ENCODE data around the gene PRKCB.

PRKCB gene

GRCh38 chr16:23974223-23974622 is 138.4 kb downstream of the PRKCB start:
- Histone ChIP-seq H3K4me3 (replicated peaks; ENCODE audit: insufficient read depth, low read length) (no peak overlapping the region), H3K27me3 (ENCODE audit: insufficient read depth, poor library complexity, severe bottlenecking) (no peaks in the 10 kb centered on the region), H3K27ac (replicated peaks) (no peak overlapping the region)
- TF ChIP-seq, protein P1, sequence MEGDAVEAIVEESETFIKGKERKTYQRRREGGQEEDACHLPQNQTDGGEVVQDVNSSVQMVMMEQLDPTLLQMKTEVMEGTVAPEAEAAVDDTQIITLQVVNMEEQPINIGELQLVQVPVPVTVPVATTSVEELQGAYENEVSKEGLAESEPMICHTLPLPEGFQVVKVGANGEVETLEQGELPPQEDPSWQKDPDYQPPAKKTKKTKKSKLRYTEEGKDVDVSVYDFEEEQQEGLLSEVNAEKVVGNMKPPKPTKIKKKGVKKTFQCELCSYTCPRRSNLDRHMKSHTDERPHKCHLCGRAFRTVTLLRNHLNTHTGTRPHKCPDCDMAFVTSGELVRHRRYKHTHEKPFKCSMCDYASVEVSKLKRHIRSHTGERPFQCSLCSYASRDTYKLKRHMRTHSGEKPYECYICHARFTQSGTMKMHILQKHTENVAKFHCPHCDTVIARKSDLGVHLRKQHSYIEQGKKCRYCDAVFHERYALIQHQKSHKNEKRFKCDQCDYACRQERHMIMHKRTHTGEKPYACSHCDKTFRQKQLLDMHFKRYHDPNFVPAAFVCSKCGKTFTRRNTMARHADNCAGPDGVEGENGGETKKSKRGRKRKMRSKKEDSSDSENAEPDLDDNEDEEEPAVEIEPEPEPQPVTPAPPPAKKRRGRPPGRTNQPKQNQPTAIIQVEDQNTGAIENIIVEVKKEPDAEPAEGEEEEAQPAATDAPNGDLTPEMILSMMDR (IDR thresholded peaks at IDR 0.05; ENCODE audit: insufficient read depth, low read length) = no peak
- peak; percentile 93 for TF ChIP-seq REST (IDR thresholded peaks at IDR 0.05; ENCODE audit: insufficient replicate concordance, low read depth)
- no peak for DNase-seq (ENCODE audit: low read depth in 1 of 2, low spot score in 1 of 2)

DNA sequence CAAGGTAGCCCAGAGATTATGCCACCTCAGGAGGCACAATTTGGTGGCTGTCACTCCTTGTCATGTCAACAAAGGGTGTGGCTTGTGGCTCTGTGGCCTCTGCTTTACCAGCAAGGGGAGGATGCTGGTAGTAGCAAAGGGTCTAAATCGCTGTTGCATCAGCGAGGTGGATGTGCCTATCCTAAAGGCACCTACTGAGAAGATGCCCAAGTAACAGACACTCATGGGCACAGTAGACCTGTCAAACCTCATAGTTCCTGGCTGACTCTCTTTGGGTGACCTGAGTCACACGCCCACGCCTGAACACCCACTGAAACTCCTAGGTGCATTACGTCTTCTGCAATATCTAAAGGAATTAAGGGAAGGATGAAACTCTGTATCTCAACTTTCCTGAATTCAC is 139.5 kb downstream of the PRKCB start:
- Histone ChIP-seq H3K4me3 (replicated peaks; ENCODE audit: insufficient read depth, low read length) (no peak overlapping the region), H3K27me3 (ENCODE audit: insufficient read depth, poor library complexity, severe bottlenecking) (no peaks in the 10 kb centered on the region), H3K27ac (replicated peaks) (no peak overlapping the region)
- no peak for TF ChIP-seq SPI1 (IDR thresholded peaks at IDR 0.05; ENCODE audit: borderline replicate concordance, low read depth)
- TF ChIP-seq, protein P1 (IDR thresholded peaks at IDR 0.05; ENCODE audit: insufficient read depth, low read length) = no peak
- TF ChIP-seq GABPA (IDR thresholded peaks at IDR 0.05; ENCODE audit: low read depth) = no peak
- TF ChIP-seq REST (IDR thresholded peaks at IDR 0.05; ENCODE audit: insufficient replicate concordance, low read depth) = no peak
- TF ChIP-seq POLR2AphosphoS5 (IDR thresholded peaks at IDR 0.05; ENCODE audit: low read depth) = no peak
- no peak for DNase-seq (ENCODE audit: low read depth in 1 of 2, low spot score in 1 of 2)

DNA sequence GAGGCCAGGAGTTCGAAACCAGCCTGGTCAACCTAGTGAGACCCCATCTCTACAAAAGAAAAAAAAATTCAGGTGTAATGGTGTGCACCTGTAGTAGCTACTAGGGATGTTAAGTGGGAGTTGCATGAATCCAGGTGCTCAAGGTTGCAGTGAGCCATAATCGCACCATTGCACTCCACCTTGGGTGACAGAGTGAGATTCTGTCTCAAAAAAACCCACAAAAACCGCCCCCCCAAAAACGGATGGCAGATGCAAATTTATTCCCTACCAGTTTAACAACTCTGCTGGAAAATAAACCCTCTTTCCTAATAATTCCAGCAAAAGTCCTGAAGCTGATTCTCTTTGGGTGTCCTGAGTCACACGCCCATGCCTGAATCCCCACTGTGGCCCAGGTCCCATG is 140.3 kb downstream of the PRKCB start:
- no peak for TF ChIP-seq REST (IDR thresholded peaks at IDR 0.05; ENCODE audit: insufficient replicate concordance, low read depth)
- H3K27me3 ChIP-seq (ENCODE audit: insufficient read depth, poor library complexity, severe bottlenecking) = no peaks in the 10 kb centered on the region
- no peak for DNase-seq (ENCODE audit: low read depth in 1 of 2, low spot score in 1 of 2)
- no peak overlapping the region for H3K4me3 ChIP-seq (replicated peaks; ENCODE audit: insufficient read depth, low read length)
- H3K27ac ChIP-seq (replicated peaks) = no peak overlapping the region

GRCh38 chr16:23976524-23976923 is 140.7 kb downstream of the PRKCB start:
- no peaks in the 10 kb centered on the region for H3K27me3 ChIP-seq (ENCODE audit: insufficient read depth, poor library complexity, severe bottlenecking)
- no peak overlapping the region for H3K27ac ChIP-seq (replicated peaks)
- H3K4me3 ChIP-seq (replicated peaks; ENCODE audit: insufficient read depth, low read length) = no peak overlapping the region
- TF ChIP-seq SPI1 (IDR thresholded peaks at IDR 0.05; ENCODE audit: borderline replicate concordance, low read depth) = no peak
- TF ChIP-seq REST (IDR thresholded peaks at IDR 0.05; ENCODE audit: insufficient replicate concordance, low read depth) = no peak
- no peak for TF ChIP-seq GABPA (IDR thresholded peaks at IDR 0.05; ENCODE audit: low read depth)
- TF ChIP-seq, protein P1 (IDR thresholded peaks at IDR 0.05; ENCODE audit: insufficient read depth, low read length) = no peak
- no peak for TF ChIP-seq POLR2AphosphoS5 (IDR thresholded peaks at IDR 0.05; ENCODE audit: low read depth)
- no peak for DNase-seq (ENCODE audit: low read depth in 1 of 2, low spot score in 1 of 2)

Measured in HL-60 (cell line).